ENCODE measurements around the gene MEF2A.

GRCh38 chr15:99582508-99582960 lies 16.8 kb downstream of the MEF2A start:
- TF ChIP-seq ZNF274 (IDR thresholded peaks at IDR 0.05; ENCODE audit: low read depth, low read length) (no peak), YY1 (IDR thresholded peaks at IDR 0.05; ENCODE audit: insufficient read depth, insufficient read length) (no peak), SUZ12 (IDR thresholded peaks at IDR 0.05; ENCODE audit: extremely low read depth, insufficient read depth, insufficient read length) (no peak)

Measured in NT2/D1 (cell line).